H9 (cell line): Measurements from ENCODE around the gene ASTN2. TPM values are rescaled to one million over a fixed set of nuclear protein-coding genes. Genes with fewer than 3 reads are reported as not detected.

Experiments
- DNase-seq: peaks from one replicate; pipeline ENCODE4 v3.0.0-alpha.2; 2017
- H2AFZ ChIP-seq: one replicate; pipeline ENCODE4 v1.6.1; 2013; ENCODE audit warnings: mild to moderate bottlenecking, low read length, control low read depth, moderate library complexity
- H2AK5ac ChIP-seq: 2 replicates; pipeline ENCODE4 v1.6.1; 2013; ENCODE audit warnings: low read length, control low read depth, mixed read lengths; ENCODE audit not compliant: insufficient read length
- H2BK120ac ChIP-seq: one replicate; pipeline ENCODE4 v1.6.1; 2013; ENCODE audit warnings: low read depth, mild to moderate bottlenecking, low read length, control low read depth, inconsistent platforms; ENCODE audit not compliant: poor library complexity, severe bottlenecking
- H2BK12ac ChIP-seq: 2 replicates; pipeline ENCODE4 v1.6.1; 2013; ENCODE audit warnings: low read length, control low read depth, mixed read lengths, low read depth; ENCODE audit not compliant: insufficient read length
- H2BK15ac ChIP-seq: 2 replicates; pipeline ENCODE4 v1.6.1; 2013; ENCODE audit warnings: low read depth, low read length, control low read depth
- H2BK20ac ChIP-seq: one replicate; pipeline ENCODE4 v1.6.1; 2013; ENCODE audit warnings: low read depth, mild to moderate bottlenecking, low read length, control low read depth, inconsistent platforms; ENCODE audit not compliant: poor library complexity, severe bottlenecking
- H2BK5ac ChIP-seq: 2 replicates; pipeline ENCODE4 v1.6.1; 2013; ENCODE audit warnings: low read length, control low read depth, mixed read lengths; ENCODE audit not compliant: insufficient read length
- H3K14ac ChIP-seq: 2 replicates; pipeline ENCODE4 v1.6.1; 2013; ENCODE audit warnings: low read length, control low read depth; ENCODE audit not compliant: insufficient read depth
- H3K18ac ChIP-seq: 2 replicates; pipeline ENCODE4 v1.6.1; 2013; ENCODE audit warnings: low read depth, mild to moderate bottlenecking, mixed read lengths, low read length, control low read depth; ENCODE audit not compliant: insufficient read length
- H3K23ac ChIP-seq: 2 replicates; pipeline ENCODE4 v1.6.1; 2013; ENCODE audit warnings: low read length, control low read depth, mixed read lengths, low read depth; ENCODE audit not compliant: insufficient read length
- H3K23me2 ChIP-seq: 2 replicates; pipeline ENCODE4 v1.6.1; 2013; ENCODE audit warnings: low read depth, mild to moderate bottlenecking, mixed read lengths, low read length, control low read depth; ENCODE audit not compliant: insufficient read length, poor library complexity, severe bottlenecking
- H3K27ac ChIP-seq: 2 replicates; pipeline ENCODE4 v1.5.1; 2013; ENCODE audit warnings: low read length, control low read depth, mixed read lengths, low read depth; ENCODE audit not compliant: insufficient read length
- H3K27me3 ChIP-seq: 2 replicates; pipeline ENCODE4 v1.6.1; 2013; ENCODE audit warnings: low read length, control low read depth, inconsistent platforms; ENCODE audit not compliant: insufficient read depth
- H3K4ac ChIP-seq: 2 replicates; pipeline ENCODE4 v1.6.1; 2013; ENCODE audit warnings: low read depth, mild to moderate bottlenecking, control low read depth, inconsistent platforms, low read length, moderate library complexity
- H3K4me1 ChIP-seq: 2 replicates; pipeline ENCODE4 v1.6.1; 2013; ENCODE audit warnings: low read length, control low read depth, inconsistent platforms; ENCODE audit not compliant: insufficient read depth
- H3K4me2 ChIP-seq: 2 replicates; pipeline ENCODE4 v1.6.1; 2013; ENCODE audit warnings: low read length, control low read depth, mixed read lengths; ENCODE audit not compliant: insufficient read length, insufficient read depth
- H3K56ac ChIP-seq: 2 replicates; pipeline ENCODE4 v1.6.1; 2013; ENCODE audit warnings: low read depth, mild to moderate bottlenecking, mixed read lengths, low read length, control low read depth; ENCODE audit not compliant: insufficient read length
- H3K79me1 ChIP-seq: 2 replicates; pipeline ENCODE4 v1.6.1; 2013; ENCODE audit warnings: low read depth, mild to moderate bottlenecking, moderate library complexity, low read length, control low read depth, inconsistent platforms; ENCODE audit not compliant: insufficient read depth, poor library complexity, severe bottlenecking
- H3K79me2 ChIP-seq: 2 replicates; pipeline ENCODE4 v1.6.1; 2013; ENCODE audit warnings: low read length, control low read depth, inconsistent platforms; ENCODE audit not compliant: insufficient read depth
- H3K9ac ChIP-seq: 2 replicates; pipeline ENCODE4 v1.6.1; 2013; ENCODE audit warnings: low read length, control low read depth, mixed read lengths; ENCODE audit not compliant: insufficient read length; ENCODE audit errors: extremely low read depth
- H3K9me3 ChIP-seq: one replicate; pipeline ENCODE4 v1.6.1; 2013; ENCODE audit warnings: low read depth, low read length, inconsistent platforms; ENCODE audit not compliant: control insufficient read depth
- H3T11ph ChIP-seq: one replicate; pipeline ENCODE4 v1.6.1; 2013; ENCODE audit warnings: mild to moderate bottlenecking, low read length, control low read depth, inconsistent platforms
- H4K20me1 ChIP-seq: one replicate; pipeline ENCODE4 v1.6.1; 2013; ENCODE audit not compliant: control insufficient read depth, insufficient read length, insufficient read depth
- H4K5ac ChIP-seq: 2 replicates; pipeline ENCODE4 v1.6.1; 2013; ENCODE audit warnings: low read depth, mild to moderate bottlenecking, mixed read lengths, low read length, control low read depth; ENCODE audit not compliant: insufficient read length
- H4K8ac ChIP-seq: replicated peaks from 2 replicates; pipeline ENCODE4 v1.6.1; 2013; ENCODE audit warnings: low read length, control low read depth, mixed read lengths, low read depth; ENCODE audit not compliant: insufficient read length
- H4K91ac ChIP-seq: 2 replicates; pipeline ENCODE4 v1.6.1; 2013; ENCODE audit warnings: low read depth, mild to moderate bottlenecking, moderate library complexity, mixed read lengths, low read length, control low read depth; ENCODE audit not compliant: insufficient read length
- H3K27ac Mint-ChIP-seq, 3 experiments: 2 replicates in 2 of 3; 3 replicates in 1 of 3; pipeline ENCODE4 v1.8.0; 2020 to 2021; ENCODE audit warnings: mixed read lengths in 3 of 3, mild to moderate bottlenecking in 1 of 3, moderate library complexity in 1 of 3
- H3K27me3 Mint-ChIP-seq: 2 replicates; pipeline ENCODE4 v1.8.0; 2021; ENCODE audit warnings: low read depth, mild to moderate bottlenecking, moderate library complexity, mixed read lengths
- H3K36me3 Mint-ChIP-seq, 3 experiments: 2 replicates in 2 of 3; 3 replicates in 1 of 3; pipeline ENCODE4 v1.8.0; 2020 to 2021; ENCODE audit warnings: low read depth in 3 of 3, mixed read lengths in 3 of 3; ENCODE audit not compliant: insufficient read depth in 1 of 3
- H3K4me1 Mint-ChIP-seq, 2 experiments: 2 replicates each; pipeline ENCODE4 v1.8.0; 2020; ENCODE audit warnings: mixed read lengths in 2 of 2
- H3K4me3 Mint-ChIP-seq, 2 experiments: 2 replicates in 1 of 2; 3 replicates in 1 of 2; pipeline ENCODE4 v1.8.0; 2020 to 2021; ENCODE audit warnings: mild to moderate bottlenecking in 2 of 2, mixed read lengths in 2 of 2, moderate library complexity in 1 of 2
- H3K9me3 Mint-ChIP-seq, 2 experiments: 2 replicates in 1 of 2; 3 replicates in 1 of 2; pipeline ENCODE4 v1.8.0; 2020; ENCODE audit warnings: mild to moderate bottlenecking in 2 of 2, mixed read lengths in 2 of 2, moderate library complexity in 1 of 2
- whole genome bisulfite sequencing: extraction: QIAGEN DNeasy Blood & Tissue Kit; methylation state at CpG from one replicate; pipeline ENCODE4 v1.1.7; 2013; ENCODE audit warnings: missing lambda C conversion rate, low lambda C conversion rate, mixed read lengths; ENCODE audit not compliant: insufficient read length; ENCODE audit errors: extremely low coverage; 5-methylcytosine and 5-hydroxymethylcytosine counted together
- total RNA-seq: library from RNA; stranded (reverse); gene quantifications from 2 replicates; pipeline ENCODE4 v1.2.1, GENCODE V29; 2021
- TF ChIP-seq, protein P1 (sequence below): fragments of 200-600 bp; sonication (generic); conservative IDR thresholded peaks from 3 replicates; pipeline ENCODE4 v1.8.0; 2021; ENCODE audit warnings: antibody characterized with exemption, mild to moderate bottlenecking

Gene ASTN2
- total RNA-seq, 1 experiment from 2014 or later, result 9.7 TPM

DNA sequence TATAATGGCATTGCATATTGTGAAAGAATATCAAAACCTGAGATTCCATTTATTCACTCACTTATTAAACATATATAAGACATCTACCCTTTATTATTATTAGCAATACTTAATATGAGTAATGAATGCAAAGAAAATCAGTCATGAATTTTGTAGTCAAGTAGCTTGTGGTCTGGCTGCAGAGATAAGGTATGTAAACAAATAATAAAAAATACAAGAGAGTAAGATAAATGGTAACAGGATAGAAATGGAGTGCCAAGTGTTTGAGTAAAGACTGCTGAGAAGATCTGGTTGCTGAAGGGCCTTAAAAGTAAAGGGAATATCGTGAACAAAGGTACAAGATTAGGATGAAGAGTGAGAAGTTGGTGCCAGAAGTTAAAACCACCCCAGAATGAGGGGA lies 709.3 kb downstream of the ASTN2 start:
- Histone ChIP-seq H3K27me3 (no peaks in the 10 kb centered on the region), H4K20me1 (no peaks in the 10 kb centered on the region), H3K23me2 (no peaks in the 10 kb centered on the region), H4K8ac (no peak overlapping the region), H3K27ac (no peak overlapping the region), H3K79me1 (no peaks in the 10 kb centered on the region), H3K14ac (no peak overlapping the region), H2BK15ac (no peak overlapping the region), H3K79me2 (no peaks in the 10 kb centered on the region), H3K4ac (no peak overlapping the region), H3K9ac (no peak overlapping the region), H2BK5ac (no peak overlapping the region), H3T11ph (no peak overlapping the region), H4K91ac (no peak overlapping the region), H2AK5ac (no peak overlapping the region), H3K56ac (no peak overlapping the region), H3K18ac (no peak overlapping the region), H3K23ac (no peak overlapping the region), H4K5ac (no peak overlapping the region), H3K9me3 (no peaks in the 10 kb centered on the region), H2BK12ac (no peak overlapping the region), H3K4me1 (peaks cover 3% of the 10 kb centered on the region; the same call in 1 of the 2 replicates), H3K4me2 (no peak overlapping the region), H2BK20ac (no peak overlapping the region), H2AFZ (no peak overlapping the region), H2BK120ac (no peak overlapping the region)
- no peaks in the 10 kb centered on the region for H3K27me3 Mint-ChIP-seq
- no peak overlapping the region; a peak in 1 of 7 replicates for H3K27ac Mint-ChIP-seq
- no CpG with 5 or more reads among the region's 1 CpG for WGBS
- peaks cover 0 to 4% (median 0%) of the 10 kb centered on the region in 3 experiments; a peak in 2 of 7 replicates for H3K36me3 Mint-ChIP-seq
- H3K9me3 Mint-ChIP-seq, result no peaks in the 10 kb centered on the region
- no peak for DNase-seq
- H3K4me1 Mint-ChIP-seq, result peaks cover 7 to 8% of the 10 kb centered on the region in 2 experiments
- H3K4me3 Mint-ChIP-seq, result no peak overlapping the region
- TF ChIP-seq, protein P1, sequence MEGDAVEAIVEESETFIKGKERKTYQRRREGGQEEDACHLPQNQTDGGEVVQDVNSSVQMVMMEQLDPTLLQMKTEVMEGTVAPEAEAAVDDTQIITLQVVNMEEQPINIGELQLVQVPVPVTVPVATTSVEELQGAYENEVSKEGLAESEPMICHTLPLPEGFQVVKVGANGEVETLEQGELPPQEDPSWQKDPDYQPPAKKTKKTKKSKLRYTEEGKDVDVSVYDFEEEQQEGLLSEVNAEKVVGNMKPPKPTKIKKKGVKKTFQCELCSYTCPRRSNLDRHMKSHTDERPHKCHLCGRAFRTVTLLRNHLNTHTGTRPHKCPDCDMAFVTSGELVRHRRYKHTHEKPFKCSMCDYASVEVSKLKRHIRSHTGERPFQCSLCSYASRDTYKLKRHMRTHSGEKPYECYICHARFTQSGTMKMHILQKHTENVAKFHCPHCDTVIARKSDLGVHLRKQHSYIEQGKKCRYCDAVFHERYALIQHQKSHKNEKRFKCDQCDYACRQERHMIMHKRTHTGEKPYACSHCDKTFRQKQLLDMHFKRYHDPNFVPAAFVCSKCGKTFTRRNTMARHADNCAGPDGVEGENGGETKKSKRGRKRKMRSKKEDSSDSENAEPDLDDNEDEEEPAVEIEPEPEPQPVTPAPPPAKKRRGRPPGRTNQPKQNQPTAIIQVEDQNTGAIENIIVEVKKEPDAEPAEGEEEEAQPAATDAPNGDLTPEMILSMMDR, result no peak
